Measurements from ENCODE around the gene CBR4. TPM values are rescaled to one million over a fixed set of nuclear protein-coding genes. Genes with fewer than 3 reads are reported as not detected.

The CBR4 gene
- total RNA-seq, 1 experiment from 2014 or later, result 48.1 TPM

DNA sequence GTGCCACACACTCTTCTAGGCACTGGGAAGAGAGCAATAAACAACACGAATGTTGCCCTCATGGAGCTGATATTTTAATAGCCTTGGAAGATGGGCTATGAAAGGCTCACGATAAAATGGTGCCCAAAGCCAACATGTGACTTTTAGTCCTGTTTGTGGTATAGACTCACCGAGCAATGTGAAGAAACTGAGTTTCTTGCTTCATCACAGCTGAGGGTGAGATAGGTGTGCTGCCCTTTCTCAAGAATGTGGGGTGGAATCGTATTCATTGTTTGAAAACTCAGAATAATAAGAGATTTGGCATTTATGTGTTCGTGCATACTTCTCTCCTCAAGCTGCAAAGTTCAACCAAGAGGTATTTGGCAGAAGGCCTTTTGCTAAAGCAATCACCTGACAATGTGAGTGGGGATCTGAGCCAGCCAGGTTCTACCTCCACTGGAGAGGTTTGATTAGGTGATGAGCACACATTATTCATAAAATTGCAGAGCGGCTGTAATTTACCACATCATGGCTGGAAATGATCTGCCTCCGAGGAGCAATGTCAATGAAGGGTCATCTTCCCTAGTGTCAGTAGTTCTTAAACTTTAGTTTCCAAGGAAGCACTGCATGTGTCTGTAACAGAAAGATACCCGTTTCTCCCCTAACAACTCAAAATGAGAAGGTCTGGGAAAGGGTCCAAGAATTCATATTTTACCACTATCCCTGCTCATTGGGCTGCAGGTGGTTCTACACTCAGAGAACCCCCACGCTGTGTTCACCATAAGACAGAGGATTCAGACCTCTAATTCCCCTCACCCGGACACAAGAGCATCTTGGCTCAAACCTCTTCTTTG lies 41.9 kb upstream of the CBR4 start:
- POLR2A ChIA-PET, result no interaction called here
- peaks cover 15% of the 10 kb centered on the region for H3K4me1 Mint-ChIP-seq
- 0 out of 2 replicates have a peak, but pooled peaks cover 2% of the 10 kb centered on the region for H3K27me3 Mint-ChIP-seq (ENCODE audit: low read depth)
- H3K9me3 Mint-ChIP-seq, result no peaks in the 10 kb centered on the region
- H3K27ac Mint-ChIP-seq, result no peak overlapping the region
- ATAC-seq (no peak), DNase-seq (ENCODE audit: low spot score) (no peak)
- no peak overlapping the region for H3K4me3 Mint-ChIP-seq
- no peaks in the 10 kb centered on the region for H3K36me3 Mint-ChIP-seq
- CTCF ChIA-PET, result interaction anchor here (0.6 kb wide), 1 partner anchor 29 kb away, joined by 5 read pairs; no protein-coding TSS in a partner anchor
- TF ChIP-seq ZBTB43 (CRISPR knock-in tag; IDR thresholded peaks at IDR 0.05), result no peak
- TF ChIP-seq, protein P1, sequence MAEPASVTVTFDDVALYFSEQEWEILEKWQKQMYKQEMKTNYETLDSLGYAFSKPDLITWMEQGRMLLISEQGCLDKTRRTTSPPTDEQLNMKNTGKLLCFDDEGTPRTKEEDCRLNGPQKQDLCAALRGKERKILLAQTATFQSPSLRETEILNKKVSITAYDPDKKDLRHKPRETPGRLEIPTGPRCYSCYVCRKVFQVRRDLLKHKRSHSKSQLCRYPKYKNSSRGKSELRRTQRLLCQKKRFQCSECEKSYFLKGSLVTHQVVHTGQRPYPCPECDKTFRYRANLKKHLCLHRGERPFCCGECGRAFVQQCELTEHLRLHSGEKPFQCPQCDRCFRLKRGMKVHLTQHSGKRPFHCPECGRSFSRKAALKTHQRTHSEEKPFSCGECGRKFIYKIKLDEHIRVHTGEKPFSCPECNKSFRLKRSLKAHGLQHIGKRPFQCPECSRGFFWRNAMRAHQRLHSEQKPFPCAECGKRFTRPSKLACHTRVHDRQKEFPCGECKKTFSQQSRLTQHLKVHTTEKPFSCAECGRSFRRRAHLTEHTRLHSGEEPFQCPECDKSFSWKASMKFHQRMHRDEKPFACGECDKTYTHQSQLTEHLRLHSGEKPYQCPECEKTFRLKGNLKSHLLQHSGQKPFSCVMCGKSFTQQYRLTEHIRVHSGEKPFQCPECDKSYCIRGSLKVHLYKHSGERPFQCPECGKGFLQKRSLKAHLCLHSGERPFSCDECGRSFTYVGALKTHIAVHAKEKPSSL (CRISPR knock-in tag; conservative IDR thresholded peaks at IDR 0.05), result no peak
- TF ChIP-seq SMAD4 (CRISPR knock-in tag; IDR thresholded peaks at IDR 0.05), result no peak
- no peak for TF ChIP-seq ZNF219 (CRISPR knock-in tag; IDR thresholded peaks at IDR 0.05; ENCODE audit: borderline replicate concordance)
- TF ChIP-seq FOXK1 (CRISPR knock-in tag; IDR thresholded peaks at IDR 0.05), result no peak
- TF ChIP-seq, protein P2, sequence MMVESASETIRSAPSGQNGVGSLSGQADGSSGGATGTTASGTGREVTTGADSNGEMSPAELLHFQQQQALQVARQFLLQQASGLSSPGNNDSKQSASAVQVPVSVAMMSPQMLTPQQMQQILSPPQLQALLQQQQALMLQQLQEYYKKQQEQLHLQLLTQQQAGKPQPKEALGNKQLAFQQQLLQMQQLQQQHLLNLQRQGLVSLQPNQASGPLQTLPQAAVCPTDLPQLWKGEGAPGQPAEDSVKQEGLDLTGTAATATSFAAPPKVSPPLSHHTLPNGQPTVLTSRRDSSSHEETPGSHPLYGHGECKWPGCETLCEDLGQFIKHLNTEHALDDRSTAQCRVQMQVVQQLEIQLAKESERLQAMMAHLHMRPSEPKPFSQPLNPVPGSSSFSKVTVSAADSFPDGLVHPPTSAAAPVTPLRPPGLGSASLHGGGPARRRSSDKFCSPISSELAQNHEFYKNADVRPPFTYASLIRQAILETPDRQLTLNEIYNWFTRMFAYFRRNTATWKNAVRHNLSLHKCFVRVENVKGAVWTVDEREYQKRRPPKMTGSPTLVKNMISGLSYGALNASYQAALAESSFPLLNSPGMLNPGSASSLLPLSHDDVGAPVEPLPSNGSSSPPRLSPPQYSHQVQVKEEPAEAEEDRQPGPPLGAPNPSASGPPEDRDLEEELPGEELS (CRISPR knock-in tag; IDR thresholded peaks at IDR 0.05), result no peak
- TF ChIP-seq EMX1 (CRISPR knock-in tag; IDR thresholded peaks at IDR 0.05), result no peak
- TF ChIP-seq ZNF281 (CRISPR knock-in tag; IDR thresholded peaks at IDR 0.05), result no peak
- TF ChIP-seq GTF2I (CRISPR knock-in tag; conservative IDR thresholded peaks at IDR 0.05), result no peak
- TF ChIP-seq JUN (CRISPR knock-in tag; IDR thresholded peaks at IDR 0.05), result no peak
- no peak for TF ChIP-seq HMGA2 (CRISPR knock-in tag; IDR thresholded peaks at IDR 0.05)
- TF ChIP-seq, protein P3, sequence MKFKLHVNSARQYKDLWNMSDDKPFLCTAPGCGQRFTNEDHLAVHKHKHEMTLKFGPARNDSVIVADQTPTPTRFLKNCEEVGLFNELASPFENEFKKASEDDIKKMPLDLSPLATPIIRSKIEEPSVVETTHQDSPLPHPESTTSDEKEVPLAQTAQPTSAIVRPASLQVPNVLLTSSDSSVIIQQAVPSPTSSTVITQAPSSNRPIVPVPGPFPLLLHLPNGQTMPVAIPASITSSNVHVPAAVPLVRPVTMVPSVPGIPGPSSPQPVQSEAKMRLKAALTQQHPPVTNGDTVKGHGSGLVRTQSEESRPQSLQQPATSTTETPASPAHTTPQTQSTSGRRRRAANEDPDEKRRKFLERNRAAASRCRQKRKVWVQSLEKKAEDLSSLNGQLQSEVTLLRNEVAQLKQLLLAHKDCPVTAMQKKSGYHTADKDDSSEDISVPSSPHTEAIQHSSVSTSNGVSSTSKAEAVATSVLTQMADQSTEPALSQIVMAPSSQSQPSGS (CRISPR knock-in tag; IDR thresholded peaks at IDR 0.05; ENCODE audit: borderline replicate concordance, low read depth), result no peak
- TF ChIP-seq, protein P4, sequence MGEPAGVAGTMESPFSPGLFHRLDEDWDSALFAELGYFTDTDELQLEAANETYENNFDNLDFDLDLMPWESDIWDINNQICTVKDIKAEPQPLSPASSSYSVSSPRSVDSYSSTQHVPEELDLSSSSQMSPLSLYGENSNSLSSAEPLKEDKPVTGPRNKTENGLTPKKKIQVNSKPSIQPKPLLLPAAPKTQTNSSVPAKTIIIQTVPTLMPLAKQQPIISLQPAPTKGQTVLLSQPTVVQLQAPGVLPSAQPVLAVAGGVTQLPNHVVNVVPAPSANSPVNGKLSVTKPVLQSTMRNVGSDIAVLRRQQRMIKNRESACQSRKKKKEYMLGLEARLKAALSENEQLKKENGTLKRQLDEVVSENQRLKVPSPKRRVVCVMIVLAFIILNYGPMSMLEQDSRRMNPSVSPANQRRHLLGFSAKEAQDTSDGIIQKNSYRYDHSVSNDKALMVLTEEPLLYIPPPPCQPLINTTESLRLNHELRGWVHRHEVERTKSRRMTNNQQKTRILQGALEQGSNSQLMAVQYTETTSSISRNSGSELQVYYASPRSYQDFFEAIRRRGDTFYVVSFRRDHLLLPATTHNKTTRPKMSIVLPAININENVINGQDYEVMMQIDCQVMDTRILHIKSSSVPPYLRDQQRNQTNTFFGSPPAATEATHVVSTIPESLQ (CRISPR knock-in tag; IDR thresholded peaks at IDR 0.05), result no peak
- TF ChIP-seq, protein P5, sequence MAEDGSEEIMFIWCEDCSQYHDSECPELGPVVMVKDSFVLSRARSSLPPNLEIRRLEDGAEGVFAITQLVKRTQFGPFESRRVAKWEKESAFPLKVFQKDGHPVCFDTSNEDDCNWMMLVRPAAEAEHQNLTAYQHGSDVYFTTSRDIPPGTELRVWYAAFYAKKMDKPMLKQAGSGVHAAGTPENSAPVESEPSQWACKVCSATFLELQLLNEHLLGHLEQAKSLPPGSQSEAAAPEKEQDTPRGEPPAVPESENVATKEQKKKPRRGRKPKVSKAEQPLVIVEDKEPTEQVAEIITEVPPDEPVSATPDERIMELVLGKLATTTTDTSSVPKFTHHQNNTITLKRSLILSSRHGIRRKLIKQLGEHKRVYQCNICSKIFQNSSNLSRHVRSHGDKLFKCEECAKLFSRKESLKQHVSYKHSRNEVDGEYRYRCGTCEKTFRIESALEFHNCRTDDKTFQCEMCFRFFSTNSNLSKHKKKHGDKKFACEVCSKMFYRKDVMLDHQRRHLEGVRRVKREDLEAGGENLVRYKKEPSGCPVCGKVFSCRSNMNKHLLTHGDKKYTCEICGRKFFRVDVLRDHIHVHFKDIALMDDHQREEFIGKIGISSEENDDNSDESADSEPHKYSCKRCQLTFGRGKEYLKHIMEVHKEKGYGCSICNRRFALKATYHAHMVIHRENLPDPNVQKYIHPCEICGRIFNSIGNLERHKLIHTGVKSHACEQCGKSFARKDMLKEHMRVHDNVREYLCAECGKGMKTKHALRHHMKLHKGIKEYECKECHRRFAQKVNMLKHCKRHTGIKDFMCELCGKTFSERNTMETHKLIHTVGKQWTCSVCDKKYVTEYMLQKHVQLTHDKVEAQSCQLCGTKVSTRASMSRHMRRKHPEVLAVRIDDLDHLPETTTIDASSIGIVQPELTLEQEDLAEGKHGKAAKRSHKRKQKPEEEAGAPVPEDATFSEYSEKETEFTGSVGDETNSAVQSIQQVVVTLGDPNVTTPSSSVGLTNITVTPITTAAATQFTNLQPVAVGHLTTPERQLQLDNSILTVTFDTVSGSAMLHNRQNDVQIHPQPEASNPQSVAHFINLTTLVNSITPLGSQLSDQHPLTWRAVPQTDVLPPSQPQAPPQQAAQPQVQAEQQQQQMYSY (CRISPR knock-in tag; IDR thresholded peaks at IDR 0.05), result no peak
- no peak for TF ChIP-seq E2F5 (CRISPR knock-in tag; IDR thresholded peaks at IDR 0.05)
- TF ChIP-seq, protein P6, sequence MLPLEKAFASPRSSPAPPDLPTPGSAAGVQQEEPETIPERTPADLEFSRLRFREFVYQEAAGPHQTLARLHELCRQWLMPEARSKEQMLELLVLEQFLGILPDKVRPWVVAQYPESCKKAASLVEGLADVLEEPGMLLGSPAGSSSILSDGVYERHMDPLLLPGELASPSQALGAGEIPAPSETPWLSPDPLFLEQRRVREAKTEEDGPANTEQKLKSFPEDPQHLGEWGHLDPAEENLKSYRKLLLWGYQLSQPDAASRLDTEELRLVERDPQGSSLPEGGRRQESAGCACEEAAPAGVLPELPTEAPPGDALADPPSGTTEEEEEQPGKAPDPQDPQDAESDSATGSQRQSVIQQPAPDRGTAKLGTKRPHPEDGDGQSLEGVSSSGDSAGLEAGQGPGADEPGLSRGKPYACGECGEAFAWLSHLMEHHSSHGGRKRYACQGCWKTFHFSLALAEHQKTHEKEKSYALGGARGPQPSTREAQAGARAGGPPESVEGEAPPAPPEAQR (CRISPR knock-in tag; IDR thresholded peaks at IDR 0.05), result no peak
- no peak for TF ChIP-seq ZNF138 (CRISPR knock-in tag; conservative IDR thresholded peaks at IDR 0.05)
- TF ChIP-seq PRRX2 (CRISPR knock-in tag; IDR thresholded peaks at IDR 0.05), result no peak

Measured in WTC11 (cell line).